Spleen (tissue), 11 donors: ENCODE measurements around the gene BRINP2. TPM values are rescaled to one million over a fixed set of nuclear protein-coding genes. Genes with fewer than 3 reads are reported as not detected.

Source experiments
- DNase-seq: peaks from one replicate; pipeline ENCODE4 v3.0.0-alpha.2; 2020
- H3K27ac ChIP-seq, 8 donors: fragments of 200-600 bp; sonication (generic) in 7 of 8; 1 replicate in 4 of 8; 2 replicates in 4 of 8; pipeline versions ENCODE4 v1.5.0 to v1.8.0; 2016 to 2021; ENCODE audit warnings: inconsistent platforms in 4 of 8, mild to moderate bottlenecking in 4 of 8, moderate library complexity in 1 of 8
- H3K27me3 ChIP-seq, 7 donors: fragments of 200-600 bp; sonication (generic) in 6 of 7; replicated peaks in 1 of 7; 1 replicate in 4 of 7; 2 replicates in 3 of 7; pipeline versions ENCODE4 v1.5.0 to v1.8.0; 2016 to 2021; ENCODE audit warnings: inconsistent platforms in 3 of 7, mild to moderate bottlenecking in 1 of 7
- H3K36me3 ChIP-seq, 6 donors: fragments of 200-600 bp; sonication (generic) in 5 of 6; 1 replicate in 4 of 6; 2 replicates in 2 of 6; pipeline versions ENCODE4 v1.5.0 to v1.8.0; 2016 to 2021; ENCODE audit warnings: inconsistent platforms in 2 of 6
- H3K4me1 ChIP-seq, 6 donors: fragments of 200-600 bp; sonication (generic) in 5 of 6; 1 replicate in 3 of 6; 2 replicates in 3 of 6; pipeline versions ENCODE4 v1.5.0 to v1.8.0; 2016 to 2021; ENCODE audit warnings: inconsistent platforms in 3 of 6
- H3K4me3 ChIP-seq, 8 donors: fragments of 200-600 bp; sonication (generic) in 7 of 8; 1 replicate in 4 of 8; 2 replicates in 4 of 8; pipeline versions ENCODE4 v1.5.0 to v1.8.0; 2016 to 2021; ENCODE audit warnings: inconsistent platforms in 4 of 8, mild to moderate bottlenecking in 4 of 8, moderate library complexity in 2 of 8
- H3K9me3 ChIP-seq, 8 donors: fragments of 200-600 bp; sonication (generic) in 7 of 8; 1 replicate in 4 of 8; 2 replicates in 4 of 8; pipeline versions ENCODE4 v1.5.0 to v1.8.0; 2016 to 2021; ENCODE audit warnings: inconsistent platforms in 4 of 8
- CTCF ChIP-seq, 11 experiments: fragments of 200-600 bp in 7 of 11; fragments of 450-650 bp in 4 of 11; sonication (generic) in 4 of 11; IDR thresholded peaks in 8 of 11; conservative IDR thresholded peaks in 3 of 11; 1 replicate in 7 of 11; 2 replicates in 4 of 11; pipeline versions ENCODE4 v1.4.0 to v1.8.0; 2016 to 2021; ENCODE audit warnings: antibody characterized with exemption in 11 of 11, inconsistent platforms in 4 of 11, mild to moderate bottlenecking in 1 of 11
- POLR2A ChIP-seq, 3 donors: fragments of 450-650 bp; IDR thresholded peaks; one replicate each; pipeline ENCODE4 v1.5.1; 2017; ENCODE audit warnings: antibody characterized with exemption in 3 of 3, mild to moderate bottlenecking in 1 of 3
- POLR2AphosphoS5 ChIP-seq, 3 donors: sonication (generic); formaldehyde crosslinking; IDR thresholded peaks; one replicate each; pipeline ENCODE4 v1.5.1; 2017; ENCODE audit warnings: antibody characterized with exemption in 3 of 3
- WGBS, 5 donors: extraction: QIAGEN DNeasy Blood & Tissue Kit in 3 of 5; methylation state at CpG; one replicate each; pipeline versions ENCODE4 v1.1.5 to v1.1.7; 2013 to 2018; 5-methylcytosine and 5-hydroxymethylcytosine counted together
- intact Hi-C: fragments of 100-400 bp; cut with DNase I; formaldehyde crosslinking; loops from one replicate; pipeline ENCODE4 v1.15.0; 2023; ENCODE audit warnings: low total_unique reads
- polyA plus RNA-seq, 3 donors: library from polyadenylated mRNA; stranded (reverse); fragments of 200-250 nt; gene quantifications; one replicate each; pipeline ENCODE4 v1.2.1, GENCODE V29; 2013
- total RNA-seq, 7 donors: library from RNA; depleted of rRNA in 3 of 7; stranded (reverse); fragments of >200 nt in 3 of 7; fragmentation: NEBNext Ultra II Directional in 4 of 7; extraction: Animal tissue kit (Norgen Biotek cat#: 25700) in 4 of 7; gene quantifications; one replicate each; pipeline versions ENCODE4 v1.1.0 to v1.2.1, GENCODE V29; 2016 to 2021
- donor health status: healthy with polysubstance abuse.
- donor health status: DM: no; HTN: no; CAD: no; lungs with moderate emphysema.
- donor health status: DM: no; HTN: no; CAD: no.
- donor health status: Bipolar disorder and iron deficiency.
- donor health status: healthy.
- donor health status: DM: no; HTN: no; CAD: no.
- donor health status: DM: yes; HTN: yes; CAD: no.

The BRINP2 gene
- total and polyA plus RNA-seq, 10 donors = 0.33 to 1.5 (median 0.74) TPM

DNA sequence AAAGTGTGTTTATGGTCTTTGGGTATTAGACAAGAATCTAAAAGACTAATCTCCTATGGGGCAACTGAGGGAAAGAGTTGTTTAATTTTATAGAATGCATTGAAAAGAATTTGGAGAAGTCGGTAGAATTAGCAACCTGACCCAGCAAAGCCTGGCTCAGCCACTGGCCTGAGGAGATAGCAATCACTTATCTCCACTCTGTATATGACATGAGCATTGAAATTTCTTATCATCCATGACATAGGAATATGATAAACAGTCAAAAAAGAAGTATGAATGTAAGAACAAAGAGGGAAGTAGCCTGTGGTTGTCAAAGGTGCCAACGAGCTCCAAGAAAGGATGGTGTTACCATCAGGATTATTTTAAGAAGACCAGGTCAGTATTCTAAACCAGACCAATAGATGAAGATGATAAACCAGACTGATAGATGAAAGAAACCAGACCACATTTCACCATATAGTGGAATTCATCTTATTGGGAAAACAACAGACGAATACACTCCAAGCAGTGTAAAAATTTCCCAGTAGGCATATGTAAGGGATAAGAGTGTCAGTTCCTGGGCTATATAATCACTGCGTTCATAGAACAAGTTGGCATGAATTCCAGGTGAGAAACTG lies 42.0 kb upstream of the BRINP2 start:
- no peaks in the 10 kb centered on the region for H3K4me1 ChIP-seq

DNA sequence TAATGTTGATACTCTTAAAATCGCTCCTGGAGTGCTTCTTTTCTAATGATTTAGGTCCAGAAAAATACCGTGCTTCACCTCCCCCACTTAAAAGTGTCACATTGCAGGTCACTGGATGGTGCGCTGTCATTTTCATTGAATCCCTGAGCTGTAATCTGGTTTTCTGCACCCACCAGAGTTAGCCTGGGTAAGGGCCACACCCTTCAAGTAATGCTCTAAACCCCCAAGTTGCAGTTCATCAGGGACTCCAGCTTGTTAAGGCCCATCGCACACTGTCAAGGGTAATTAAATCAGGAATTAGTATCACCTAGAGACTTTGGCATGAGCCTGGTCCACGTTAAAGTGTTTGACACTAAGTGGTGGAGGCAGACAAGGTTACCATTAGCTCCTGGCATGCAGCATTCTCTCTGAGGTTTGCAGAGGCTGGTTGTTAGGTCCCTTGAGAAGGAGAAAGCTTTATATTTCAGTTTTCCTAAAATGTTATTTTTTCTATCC lies 40.3 kb upstream of the BRINP2 start:
- Histone ChIP-seq H3K9me3 (no peaks in the 10 kb centered on the region), H3K4me1 (no peaks in the 10 kb centered on the region), H3K4me3 (no peak overlapping the region), H3K27me3 (no peaks in the 10 kb centered on the region), H3K36me3 (no peaks in the 10 kb centered on the region), H3K27ac (no peak overlapping the region)
- no peak for DNase-seq
- intact Hi-C loops = no loop called here
- TF ChIP-seq POLR2AphosphoS5 (IDR thresholded peaks at IDR 0.05) = no peak
- TF ChIP-seq CTCF (IDR thresholded peaks at IDR 0.05 in 8 of 11, conservative IDR thresholded peaks at IDR 0.05 in 3 of 11) = no peak
- TF ChIP-seq POLR2A (IDR thresholded peaks at IDR 0.05) = no peak
- WGBS, 5 donors = 82 to 88% (median 87%) methylated on average over 5 of the region's 5 CpGs

More for the DNA sequence above, 42.0 kb upstream of the BRINP2 start:
- intact Hi-C loops = no loop called here
- H3K27me3 ChIP-seq = no peaks in the 10 kb centered on the region
- 82 to 86% (median 83%) methylated on average over 4 of the region's 4 CpGs for WGBS, 5 donors
- TF ChIP-seq POLR2AphosphoS5 (IDR thresholded peaks at IDR 0.05) = no peak
- TF ChIP-seq CTCF (IDR thresholded peaks at IDR 0.05 in 8 of 11, conservative IDR thresholded peaks at IDR 0.05 in 3 of 11) = no peak
- TF ChIP-seq POLR2A (IDR thresholded peaks at IDR 0.05) = no peak
- no peak overlapping the region for H3K27ac ChIP-seq
- no peaks in the 10 kb centered on the region for H3K9me3 ChIP-seq
- no peak overlapping the region for H3K4me3 ChIP-seq
- no peak for DNase-seq
- H3K36me3 ChIP-seq = no peaks in the 10 kb centered on the region

DNA sequence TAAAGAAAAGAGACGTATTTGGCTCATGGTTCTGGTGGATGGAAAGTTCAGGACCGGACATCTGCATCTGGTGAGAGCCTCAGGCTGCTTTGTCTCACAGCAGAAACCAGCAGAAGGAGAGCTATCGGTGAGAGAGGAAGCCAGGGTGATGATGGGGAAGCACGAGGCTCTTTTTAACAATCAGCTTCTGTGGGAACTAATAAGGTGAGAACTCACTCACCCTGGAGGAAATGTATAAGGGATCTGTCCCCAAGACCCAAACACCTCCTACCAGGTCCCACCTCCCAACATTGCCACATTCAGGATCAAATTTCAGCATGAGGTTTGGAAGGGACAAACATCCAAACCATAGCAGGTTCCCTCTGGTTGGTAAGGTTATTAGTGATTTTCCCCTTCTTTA lies 39.0 kb upstream of the BRINP2 start:
- Histone ChIP-seq H3K36me3 (no peaks in the 10 kb centered on the region), H3K9me3 (no peaks in the 10 kb centered on the region), H3K27me3 (no peaks in the 10 kb centered on the region), H3K4me3 (no peak overlapping the region), H3K27ac (no peak overlapping the region), H3K4me1 (no peaks in the 10 kb centered on the region)
- 55 to 68% (median 56%) methylated on average over 4 of the region's 4 CpGs for WGBS, 5 donors
- TF ChIP-seq POLR2AphosphoS5 (IDR thresholded peaks at IDR 0.05) = no peak
- TF ChIP-seq CTCF (IDR thresholded peaks at IDR 0.05 in 8 of 11, conservative IDR thresholded peaks at IDR 0.05 in 3 of 11) = no peak
- no peak for TF ChIP-seq POLR2A (IDR thresholded peaks at IDR 0.05)
- DNase-seq = no peak
- intact Hi-C loops = no loop called here

DNA sequence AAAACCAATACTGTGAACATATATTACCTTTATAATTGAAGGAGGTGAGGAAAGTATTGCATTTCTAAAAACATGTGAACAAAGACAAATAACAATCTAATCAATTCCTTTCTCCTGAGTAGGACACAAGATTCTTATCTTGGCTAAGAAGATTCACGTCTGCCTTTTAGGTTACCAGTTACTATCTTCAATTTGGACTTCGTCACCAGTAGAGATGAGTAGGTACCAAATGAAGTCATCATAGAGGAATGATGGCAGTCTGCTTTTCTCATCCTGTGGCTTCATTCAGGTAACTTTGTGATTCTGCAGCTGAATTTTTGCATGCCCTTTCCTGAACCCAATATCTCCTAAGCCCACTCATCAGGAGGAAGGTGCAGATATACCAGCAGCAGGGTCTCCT lies 38.6 kb upstream of the BRINP2 start:
- intact Hi-C loops = no loop called here
- no peaks in the 10 kb centered on the region for H3K36me3 ChIP-seq
- H3K27ac ChIP-seq = no peak overlapping the region
- H3K4me3 ChIP-seq = no peak overlapping the region
- TF ChIP-seq CTCF (IDR thresholded peaks at IDR 0.05 in 8 of 11, conservative IDR thresholded peaks at IDR 0.05 in 3 of 11) = no peak
- no peak for TF ChIP-seq POLR2A (IDR thresholded peaks at IDR 0.05)
- no peak for TF ChIP-seq POLR2AphosphoS5 (IDR thresholded peaks at IDR 0.05)
- no peaks in the 10 kb centered on the region for H3K27me3 ChIP-seq
- no peaks in the 10 kb centered on the region for H3K9me3 ChIP-seq
- no peaks in the 10 kb centered on the region for H3K4me1 ChIP-seq
- WGBS, 5 donors = 79 to 93% (median 84%) methylated on average over 2 of the region's 2 CpGs
- DNase-seq = no peak
